ENCODE results near the gene OR6A2.

Gene OR6A2

DNA sequence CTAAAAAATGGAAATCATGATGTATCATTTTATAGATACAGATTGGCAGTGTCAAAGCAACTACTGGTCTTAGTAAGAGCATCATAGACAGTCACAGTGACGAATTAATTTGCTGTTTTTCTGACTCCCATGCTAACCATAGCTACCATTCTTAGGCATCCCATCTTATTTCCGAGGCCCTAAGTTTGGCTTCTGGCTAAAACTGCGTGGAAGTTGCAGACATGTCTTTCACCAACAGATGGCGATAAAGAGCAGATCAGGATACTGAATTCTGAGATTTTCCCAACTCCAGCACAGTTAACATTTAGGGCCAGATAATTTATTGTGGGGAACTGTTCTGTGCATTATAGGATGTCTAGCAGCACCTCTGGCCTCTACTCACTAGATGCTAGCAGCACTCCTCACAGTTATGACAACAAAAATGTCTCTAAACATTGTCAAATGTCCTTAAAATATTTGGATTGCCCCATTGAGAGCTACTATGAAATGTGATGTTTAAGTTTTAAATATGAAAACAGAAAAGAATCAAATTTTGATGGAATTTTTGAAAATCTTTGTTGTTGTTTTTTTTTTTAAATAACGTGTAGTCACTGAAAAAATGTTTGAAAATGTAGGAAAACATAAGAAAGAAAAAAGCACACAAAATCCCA lies 44.1 kb downstream of the OR6A2 start:
- no peaks in the 10 kb centered on the region for H3K9me3 ChIP-seq (ENCODE audit: control insufficient read depth, low read length)
- no peak overlapping the region for H3K4me3 ChIP-seq (ENCODE audit: low read length)
- H3K9ac ChIP-seq (ENCODE audit: low read length), result no peak overlapping the region
- H3K36me3 ChIP-seq (ENCODE audit: control insufficient read depth, insufficient read depth, low read length, severe bottlenecking), result no peaks in the 10 kb centered on the region
- peak; percentile 73 for DNase-seq (ENCODE audit: low read depth)
- peaks cover 3% of the 10 kb centered on the region for H3K27me3 ChIP-seq (replicated peaks; ENCODE audit: control insufficient read depth, insufficient read depth, low read length)
- no peaks in the 10 kb centered on the region for H3K4me1 ChIP-seq (ENCODE audit: control insufficient read depth, insufficient read depth, low read length)

DNA sequence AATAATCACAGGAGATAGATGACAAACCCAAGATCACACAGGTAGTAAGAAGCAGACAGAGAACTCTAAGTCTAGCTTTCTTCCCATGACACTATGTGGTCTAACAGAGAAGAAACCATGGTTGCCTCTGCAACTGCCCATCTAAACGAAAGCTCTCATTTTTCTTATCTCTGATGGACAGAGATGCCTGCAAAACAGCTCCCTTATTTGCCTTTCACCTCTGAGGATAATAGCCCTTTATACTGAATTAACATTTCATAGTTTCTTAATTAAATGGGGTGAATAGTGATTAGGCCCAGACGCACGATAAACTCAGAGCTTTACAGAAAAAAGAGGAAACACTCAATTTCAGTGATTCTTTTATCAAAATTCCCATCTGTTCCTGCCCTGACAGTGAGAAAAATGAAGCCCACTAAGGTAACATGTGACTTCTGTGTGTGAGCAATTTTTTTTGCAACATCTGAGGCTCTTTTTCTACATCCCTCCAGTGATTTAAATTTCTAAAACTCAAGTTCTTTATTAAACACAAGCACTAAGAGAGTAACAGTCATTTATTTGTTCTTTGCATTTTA lies 52.3 kb downstream of the OR6A2 start:
- no peak for DNase-seq (ENCODE audit: low read depth)
- no peak overlapping the region for H3K4me3 ChIP-seq (ENCODE audit: low read length)
- H3K9me3 ChIP-seq (ENCODE audit: control insufficient read depth, low read length), result no peaks in the 10 kb centered on the region
- H3K4me1 ChIP-seq (ENCODE audit: control insufficient read depth, insufficient read depth, low read length), result no peaks in the 10 kb centered on the region
- H3K9ac ChIP-seq (ENCODE audit: low read length), result no peak overlapping the region
- peaks cover 3% of the 10 kb centered on the region for H3K27me3 ChIP-seq (replicated peaks; ENCODE audit: control insufficient read depth, insufficient read depth, low read length)
- no peaks in the 10 kb centered on the region for H3K36me3 ChIP-seq (ENCODE audit: control insufficient read depth, insufficient read depth, low read length, severe bottlenecking)

DNA sequence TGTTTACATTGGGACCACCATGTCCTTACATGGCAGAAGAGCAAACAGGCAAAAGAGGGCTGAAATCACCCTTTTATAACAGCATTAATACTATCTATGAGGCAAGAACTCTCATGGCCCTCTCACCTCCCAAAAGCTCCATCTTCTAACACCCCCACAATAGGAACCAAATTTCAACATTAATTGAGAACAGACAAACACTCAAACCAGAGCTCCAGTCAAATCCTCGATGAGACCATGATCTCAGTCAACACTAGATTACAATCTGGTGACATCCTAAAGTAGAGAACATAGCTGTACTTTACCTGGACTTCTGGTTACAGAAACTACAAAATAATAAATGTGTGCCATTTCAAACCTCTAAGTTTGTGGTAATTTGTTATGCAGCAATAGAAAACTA lies 52.9 kb downstream of the OR6A2 start:
- peaks cover 2% of the 10 kb centered on the region for H3K27me3 ChIP-seq (replicated peaks; ENCODE audit: control insufficient read depth, insufficient read depth, low read length)
- no peaks in the 10 kb centered on the region for H3K36me3 ChIP-seq (ENCODE audit: control insufficient read depth, insufficient read depth, low read length, severe bottlenecking)
- H3K4me3 ChIP-seq (ENCODE audit: low read length), result no peak overlapping the region
- no peak overlapping the region for H3K9ac ChIP-seq (ENCODE audit: low read length)
- no peaks in the 10 kb centered on the region for H3K4me1 ChIP-seq (ENCODE audit: control insufficient read depth, insufficient read depth, low read length)
- DNase-seq (ENCODE audit: low read depth), result no peak
- H3K9me3 ChIP-seq (ENCODE audit: control insufficient read depth, low read length), result no peaks in the 10 kb centered on the region

DNA sequence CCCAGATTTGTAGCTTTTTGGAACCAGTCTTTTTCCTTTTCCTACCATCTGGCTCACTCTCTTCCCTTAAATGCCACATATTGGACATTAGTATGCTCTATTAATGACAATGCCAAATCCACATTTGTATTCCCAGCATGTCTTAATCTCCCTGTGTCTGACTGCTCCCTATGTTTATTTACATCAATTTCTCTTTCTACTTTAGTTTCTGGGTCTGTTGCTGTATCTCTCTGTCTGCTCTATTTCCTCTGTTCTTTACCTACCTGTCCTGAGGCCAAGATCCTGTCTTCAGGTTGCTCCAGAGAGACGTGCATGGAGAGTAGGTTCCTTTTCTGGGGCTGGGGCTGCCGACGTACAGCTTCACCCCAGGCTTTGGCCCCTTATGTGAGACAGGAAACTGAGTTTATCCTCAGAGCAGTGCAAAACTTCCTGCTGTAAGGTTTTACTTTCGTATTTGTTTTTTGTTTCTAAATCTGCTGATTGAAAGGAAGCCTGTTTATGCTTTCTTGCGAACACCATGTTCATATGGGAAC lies 53.3 kb downstream of the OR6A2 start:
- H3K9ac ChIP-seq (ENCODE audit: low read length), result no peak overlapping the region
- H3K36me3 ChIP-seq (ENCODE audit: control insufficient read depth, insufficient read depth, low read length, severe bottlenecking), result no peaks in the 10 kb centered on the region
- no peaks in the 10 kb centered on the region for H3K4me1 ChIP-seq (ENCODE audit: control insufficient read depth, insufficient read depth, low read length)
- H3K4me3 ChIP-seq (ENCODE audit: low read length), result peak overlapping the region; percentile 51
- DNase-seq (ENCODE audit: low read depth), result no peak
- H3K27me3 ChIP-seq (replicated peaks; ENCODE audit: control insufficient read depth, insufficient read depth, low read length), result no peaks in the 10 kb centered on the region
- H3K9me3 ChIP-seq (ENCODE audit: control insufficient read depth, low read length), result no peaks in the 10 kb centered on the region

DNA sequence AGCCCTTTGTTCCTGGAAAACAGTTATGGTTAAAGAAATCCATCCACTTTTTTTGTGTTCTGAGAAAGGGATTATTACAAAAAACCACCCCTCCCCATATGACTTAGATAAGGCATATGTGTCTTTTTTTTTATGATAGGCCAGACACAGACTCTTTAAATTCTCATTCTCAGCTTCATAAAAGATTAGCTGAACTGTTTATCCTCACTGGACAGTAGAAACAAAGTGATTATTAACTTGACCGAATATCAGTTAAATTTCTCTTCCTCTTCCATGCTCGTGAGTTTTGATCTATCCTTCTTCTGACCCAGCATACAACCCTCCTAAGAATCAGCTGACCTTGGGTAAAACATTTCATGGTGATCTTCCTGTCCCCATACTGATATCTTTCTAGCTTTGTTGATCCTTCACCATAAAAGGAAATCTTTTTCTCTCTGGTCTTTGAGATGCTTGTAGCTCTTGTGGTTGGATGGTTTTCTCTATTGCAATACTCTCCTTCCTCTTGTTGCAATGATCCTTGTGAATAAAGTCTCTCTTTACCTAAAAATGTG lies 53.9 kb downstream of the OR6A2 start:
- Histone ChIP-seq H3K4me3 (ENCODE audit: low read length) (no peak overlapping the region), H3K9ac (ENCODE audit: low read length) (no peak overlapping the region), H3K9me3 (ENCODE audit: control insufficient read depth, low read length) (no peaks in the 10 kb centered on the region), H3K4me1 (ENCODE audit: control insufficient read depth, insufficient read depth, low read length) (no peaks in the 10 kb centered on the region), H3K36me3 (ENCODE audit: control insufficient read depth, insufficient read depth, low read length, severe bottlenecking) (no peaks in the 10 kb centered on the region), H3K27me3 (replicated peaks; ENCODE audit: control insufficient read depth, insufficient read depth, low read length) (no peaks in the 10 kb centered on the region)
- no peak for DNase-seq (ENCODE audit: low read depth)

DNA sequence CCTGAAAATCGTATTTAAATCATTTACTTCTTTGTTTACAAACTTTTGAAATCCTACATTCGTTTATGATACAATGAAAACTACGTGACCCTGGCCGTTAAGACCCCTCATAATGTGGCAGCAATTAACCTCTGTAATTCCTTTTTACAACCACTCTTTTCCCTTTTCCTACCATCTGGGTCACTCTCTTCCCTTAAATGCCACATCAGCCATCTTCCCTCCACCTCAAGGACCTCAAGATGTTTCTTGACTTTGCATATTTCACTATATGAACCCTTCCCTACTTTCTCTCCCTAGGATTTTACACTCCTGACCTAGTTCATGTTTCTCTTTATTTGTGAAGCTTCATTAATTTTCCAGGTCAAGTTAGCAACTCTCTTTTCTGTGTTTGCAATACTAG lies 54.5 kb downstream of the OR6A2 start:
- no peaks in the 10 kb centered on the region for H3K27me3 ChIP-seq (replicated peaks; ENCODE audit: control insufficient read depth, insufficient read depth, low read length)
- no peaks in the 10 kb centered on the region for H3K9me3 ChIP-seq (ENCODE audit: control insufficient read depth, low read length)
- H3K4me3 ChIP-seq (ENCODE audit: low read length), result no peak overlapping the region
- no peak for DNase-seq (ENCODE audit: low read depth)
- no peaks in the 10 kb centered on the region for H3K4me1 ChIP-seq (ENCODE audit: control insufficient read depth, insufficient read depth, low read length)
- no peaks in the 10 kb centered on the region for H3K36me3 ChIP-seq (ENCODE audit: control insufficient read depth, insufficient read depth, low read length, severe bottlenecking)
- no peak overlapping the region for H3K9ac ChIP-seq (ENCODE audit: low read length)

DNA sequence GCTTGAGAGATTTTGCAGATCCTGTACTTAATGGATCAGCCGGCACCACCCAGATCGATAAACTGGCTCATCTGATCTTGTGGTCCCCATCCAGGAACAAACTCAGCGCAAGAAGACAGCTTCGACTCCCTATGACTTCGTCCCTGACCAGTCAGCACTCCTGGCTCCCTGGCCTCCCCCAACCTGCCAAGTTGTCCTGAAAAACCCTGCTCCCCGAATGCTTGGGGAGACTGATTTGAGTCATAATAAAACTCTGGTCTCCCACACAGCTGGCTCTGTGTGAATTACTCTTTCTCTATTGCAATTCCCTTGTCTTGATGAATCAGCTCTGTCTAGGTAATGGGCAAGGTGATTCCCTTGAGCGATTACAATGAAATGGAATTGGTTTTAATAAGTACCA lies 57.2 kb downstream of the OR6A2 start:
- Histone ChIP-seq H3K9me3 (ENCODE audit: control insufficient read depth, low read length) (no peaks in the 10 kb centered on the region), H3K9ac (ENCODE audit: low read length) (no peak overlapping the region), H3K27me3 (replicated peaks; ENCODE audit: control insufficient read depth, insufficient read depth, low read length) (no peaks in the 10 kb centered on the region), H3K4me1 (ENCODE audit: control insufficient read depth, insufficient read depth, low read length) (no peaks in the 10 kb centered on the region), H3K4me3 (ENCODE audit: low read length) (no peak overlapping the region), H3K36me3 (ENCODE audit: control insufficient read depth, insufficient read depth, low read length, severe bottlenecking) (no peaks in the 10 kb centered on the region)
- DNase-seq (ENCODE audit: low read depth), result no peak

All from adipocyte (in vitro differentiated cells).